Small intestine (tissue), 16 donors: ENCODE data around the gene ZDHHC1. TPM values are rescaled to one million over a fixed set of nuclear protein-coding genes. Genes with fewer than 3 reads are reported as not detected.
A peak's percentile ranks its signal among the peaks of the same experiment; 100 is the strongest.

ENCODE experiments used
- DNase-seq, 2 donors: peaks; one replicate each; pipeline versions ENCODE4 v3.0.0 to v3.0.0-alpha.2; 2013
- FAIRE-seq: peaks from 2 replicates; lab custom pipeline; 2012; peaks lifted over from hg19 to GRCh38; lab: Jason Lieb, UNC
- H3K27ac ChIP-seq, 3 donors: one replicate each; pipeline ENCODE4 v1.5.1; 2013; ENCODE audit warnings: low read length in 2 of 3, mild to moderate bottlenecking in 2 of 3, control low read depth in 1 of 3, inconsistent platforms in 1 of 3, low read depth in 1 of 3, moderate library complexity in 1 of 3
- H3K27me3 ChIP-seq, 3 donors: one replicate each; pipeline ENCODE4 v1.6.1; 2013; ENCODE audit warnings: low read length in 3 of 3, inconsistent platforms in 1 of 3; ENCODE audit not compliant: control insufficient read depth in 3 of 3, insufficient read depth in 3 of 3
- H3K36me3 ChIP-seq, 3 donors: one replicate each; pipeline ENCODE4 v1.6.1; 2013; ENCODE audit warnings: low read length in 3 of 3, inconsistent platforms in 1 of 3, low read depth in 1 of 3, mild to moderate bottlenecking in 1 of 3, moderate library complexity in 1 of 3; ENCODE audit not compliant: control insufficient read depth in 3 of 3, insufficient read depth in 2 of 3
- H3K4me1 ChIP-seq, 3 donors: one replicate each; pipeline ENCODE4 v1.6.1; 2013; ENCODE audit warnings: low read length in 2 of 3, inconsistent platforms in 1 of 3, low read depth in 1 of 3, mild to moderate bottlenecking in 1 of 3, moderate library complexity in 1 of 3; ENCODE audit not compliant: control insufficient read depth in 3 of 3, insufficient read depth in 2 of 3
- H3K4me3 ChIP-seq, 3 donors: one replicate each; pipeline ENCODE4 v1.5.1; 2013; ENCODE audit warnings: low read length in 3 of 3, control low read depth in 1 of 3, inconsistent platforms in 1 of 3, low read depth in 1 of 3, mild to moderate bottlenecking in 1 of 3, moderate library complexity in 1 of 3
- H3K9me3 ChIP-seq, 2 donors: one replicate each; pipeline ENCODE4 v1.6.1; 2013; ENCODE audit warnings: low read depth in 1 of 2, low read length in 1 of 2; ENCODE audit not compliant: control insufficient read depth in 2 of 2, insufficient read depth in 1 of 2
- WGBS, 3 donors: extraction: QIAGEN DNeasy Blood & Tissue Kit; methylation state at CpG; one replicate each; pipeline ENCODE4 v1.1.7; 2013; 5-methylcytosine and 5-hydroxymethylcytosine counted together
- long read RNA-seq, 10 donors: transcript quantifications; one replicate each; lab custom pipeline, GENCODE V29; 2026
- polyA plus RNA-seq, 4 donors: library from polyadenylated mRNA; stranded (reverse) in 3 of 4; unstranded in 1 of 4; fragments of 200-250 nt in 3 of 4; fragments of 120-200 nt in 1 of 4; gene quantifications; one replicate each; pipeline versions ENCODE4 v1.2.1 to v1.2.3, GENCODE V29; 2013
- donor health status: healthy with polysubstance abuse.
- donor health status: control.
- donor health status: control.
- donor health status: Bipolar disorder and iron deficiency.
- donor health status: healthy.

Gene ZDHHC1
- 1 to 10 TPM in 3 of 4 donors, not detected in 1; 1.9 to 5.3 (median 5.2) TPM for polyA plus RNA-seq
- long read RNA-seq, donor 1: 0 reads
- long read RNA-seq, donor 2: 0 reads
- long read RNA-seq, donor 3: 0 reads
- long read RNA-seq, donor 4: 0 reads
- long read RNA-seq, donor 5: 0 reads
- long read RNA-seq, donor 6: 0 reads
- long read RNA-seq, donor 7, partial matches to known transcripts: 0 of 1 reads
- long read RNA-seq, donor 7, other reads (novel, unspliced or antisense): 0 of 1 reads
- long read RNA-seq, donor 8: 0 reads
- long read RNA-seq, donor 9, partial matches to known transcripts: 0 of 1 reads
- long read RNA-seq, donor 9, other reads (novel, unspliced or antisense): 0 of 1 reads
- long read RNA-seq, donor 10, partial matches to known transcripts: 0 of 2 reads
- long read RNA-seq, donor 10, other reads (novel, unspliced or antisense): 0 of 2 reads

- 1 to 2% (median 2%) methylated on average over 57 to 73 of the region's 73 CpGs for WGBS, 3 donors
- FAIRE-seq (no peak), DNase-seq (peak in 1 of 2 donors; percentile 85)
- Histone ChIP-seq H3K27ac (peak within 1 kb of the TSS in 2 of 3 donors; percentile 15 to 75), H3K9me3 (no peaks in the 10 kb centered on the region), H3K36me3 (no peaks in the 10 kb centered on the region), H3K4me1 (peaks cover 0 to 9% (median 0%) of the 10 kb centered on the region in 3 donors), H3K4me3 (peak within 1 kb of the TSS; percentile 55 to 70 (median 65)), H3K27me3 (no peaks in the 10 kb centered on the region)
These were observed at the start of gene ZDHHC1 for GRCh38 chr16:67415872-67416793. Gene ZDHHC1 (minus strand): TSS chr16:67416477. CDS start chr16:67407775, 8,702 bp downstream.

DNA sequence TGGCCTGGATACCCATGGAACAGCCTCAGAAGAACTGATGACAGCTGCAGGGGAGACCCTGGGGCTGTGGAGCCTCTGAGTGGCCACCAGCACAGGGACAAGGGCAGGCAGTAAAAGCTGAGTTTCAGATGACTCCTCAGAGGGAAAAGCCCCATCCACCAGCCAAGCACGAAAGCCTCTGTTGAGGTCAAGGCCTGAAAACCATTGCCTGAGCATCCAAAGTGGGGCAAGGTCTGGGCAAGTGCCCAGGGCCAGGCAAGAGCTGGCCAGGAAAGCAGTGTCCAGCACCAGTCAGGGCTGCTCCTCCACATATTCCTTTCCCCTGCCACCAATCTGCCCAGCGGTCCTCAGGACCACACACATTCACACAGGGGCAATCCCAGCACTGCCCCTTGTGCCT is 48.3 kb upstream of the ZDHHC1 start:
- Histone ChIP-seq H3K4me1 (peaks cover 12 to 53% (median 25%) of the 10 kb centered on the region in 3 donors), H3K36me3 (peaks cover 0 to 70% (median 0%) of the 10 kb centered on the region in 3 donors), H3K9me3 (no peaks in the 10 kb centered on the region), H3K4me3 (no peak overlapping the region), H3K27ac (peak overlapping the region in 1 of 3 donors; percentile 93), H3K27me3 (no peaks in the 10 kb centered on the region)
- FAIRE-seq (no peak), DNase-seq (no peak)
- WGBS, 3 donors: 91 to 100% (median 93%) methylated on average over 2 of the region's 2 CpGs

- no peaks in the 10 kb centered on the region for H3K9me3 ChIP-seq
- H3K4me3 ChIP-seq: no peak overlapping the region
- no peaks in the 10 kb centered on the region for H3K27me3 ChIP-seq
- no peak for FAIRE-seq
- 82 to 95% (median 83%) methylated on average over 4 of the region's 4 CpGs for WGBS, 3 donors
- DNase-seq: no peak
- H3K27ac ChIP-seq: peak overlapping the region; percentile 87 to 99 (median 93)
- H3K4me1 ChIP-seq: peaks cover 12 to 62% (median 25%) of the 10 kb centered on the region in 3 donors
- H3K36me3 ChIP-seq: peaks cover 0 to 72% (median 0%) of the 10 kb centered on the region in 3 donors
These were observed 47.4 kb upstream of the ZDHHC1 start for GRCh38 chr16:67463691-67464090.

DNA sequence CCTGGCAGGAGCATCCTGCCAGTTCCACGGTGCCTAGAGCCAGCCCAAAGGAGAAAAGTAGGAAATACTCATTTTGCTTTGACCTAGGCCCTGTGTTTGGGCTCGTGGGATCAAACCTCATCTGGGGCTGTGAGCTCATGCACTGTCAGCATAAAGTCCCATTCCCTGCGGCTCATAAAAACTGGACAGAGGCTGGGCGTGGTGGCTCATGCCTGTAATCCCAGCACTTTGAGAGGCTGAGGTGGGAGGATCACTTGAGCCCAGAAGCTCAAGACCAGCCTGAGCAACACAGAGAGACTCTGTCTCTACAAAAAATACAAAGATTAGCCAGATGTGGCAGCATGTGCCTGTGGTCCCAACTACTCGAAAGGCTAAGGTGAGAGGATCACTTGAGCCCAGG is 46.8 kb upstream of the ZDHHC1 start:
- Histone ChIP-seq H3K36me3 (peaks cover 0 to 78% (median 0%) of the 10 kb centered on the region in 3 donors), H3K9me3 (no peaks in the 10 kb centered on the region), H3K27me3 (no peaks in the 10 kb centered on the region), H3K27ac (peak overlapping the region; percentile 87 to 99 (median 93)), H3K4me1 (peaks cover 12 to 67% (median 29%) of the 10 kb centered on the region in 3 donors), H3K4me3 (no peak overlapping the region)
- peak; percentile 73 to 92 for DNase-seq
- FAIRE-seq: no peak
- WGBS, 3 donors: 30 to 67% (median 50%) methylated on average over 5 of the region's 5 CpGs

DNA sequence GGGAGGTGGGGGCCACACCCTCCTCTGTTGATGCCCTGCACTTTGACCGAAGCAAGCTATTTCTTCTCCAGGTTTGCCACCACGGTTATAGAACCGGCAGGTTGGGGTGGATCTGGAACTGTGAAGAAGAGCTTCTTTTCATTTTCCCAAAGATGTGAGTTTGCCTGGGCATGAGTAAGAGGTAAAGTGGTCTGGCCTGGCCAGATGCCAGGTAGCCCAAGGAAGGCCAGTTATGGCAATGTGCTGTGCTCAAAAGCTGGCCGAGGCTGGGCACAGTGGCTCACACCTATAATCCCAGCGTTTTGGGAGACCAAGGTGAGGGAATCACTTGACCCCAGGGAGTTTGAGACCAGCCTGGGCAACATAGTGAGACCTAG is 46.0 kb upstream of the ZDHHC1 start:
- H3K4me3 ChIP-seq: no peak overlapping the region
- H3K27ac ChIP-seq: peak overlapping the region; percentile 87 to 99 (median 93)
- DNase-seq (no peak), FAIRE-seq (no peak)
- no peaks in the 10 kb centered on the region for H3K27me3 ChIP-seq
- H3K9me3 ChIP-seq: no peaks in the 10 kb centered on the region
- peaks cover 0 to 85% (median 0%) of the 10 kb centered on the region in 3 donors for H3K36me3 ChIP-seq
- 13 to 65% (median 28%) methylated on average over 5 of the region's 5 CpGs for WGBS, 3 donors
- peaks cover 12 to 67% (median 30%) of the 10 kb centered on the region in 3 donors for H3K4me1 ChIP-seq

DNA sequence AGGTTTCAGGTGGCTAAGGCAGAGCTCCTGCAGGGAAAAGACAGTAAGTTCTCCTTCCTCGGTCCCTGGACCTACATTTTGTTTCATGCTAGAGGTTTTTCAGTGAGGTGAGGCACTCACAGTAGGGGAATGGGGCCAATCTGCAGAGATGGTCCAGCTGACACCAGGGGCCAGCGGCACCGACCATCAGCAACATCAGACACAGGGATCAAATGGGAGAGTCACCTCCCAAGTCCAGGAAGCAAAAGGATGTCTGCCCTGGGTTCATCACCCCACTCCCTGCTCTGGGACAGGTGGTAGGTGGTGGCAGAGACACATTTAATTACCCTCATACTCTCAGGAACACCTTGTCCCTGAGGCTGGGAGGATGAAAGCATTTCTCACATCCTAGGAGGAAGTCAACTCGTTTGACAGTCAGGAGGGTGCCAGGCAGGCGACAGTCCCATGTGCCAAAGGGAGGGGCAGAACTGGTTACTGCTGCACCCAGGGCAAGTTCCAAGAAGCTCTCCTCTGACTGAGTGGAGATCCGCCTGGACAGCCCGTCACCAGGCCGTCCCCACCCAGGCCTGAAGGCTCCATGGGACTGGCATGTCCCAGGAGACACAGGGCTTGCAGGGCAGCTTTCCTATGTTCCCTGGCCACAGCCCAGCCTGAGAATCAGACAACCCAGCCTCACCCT is 45.5 kb upstream of the ZDHHC1 start:
- H3K4me1 ChIP-seq: peaks cover 12 to 67% (median 30%) of the 10 kb centered on the region in 3 donors
- H3K4me3 ChIP-seq: no peak overlapping the region
- DNase-seq (peak; percentile 92 to 100), FAIRE-seq (no peak)
- 29 to 61% (median 43%) methylated on average over 8 of the region's 8 CpGs for WGBS, 3 donors
- H3K27ac ChIP-seq: peak overlapping the region; percentile 87 to 100 (median 99)
- H3K36me3 ChIP-seq: peaks cover 0 to 88% (median 0%) of the 10 kb centered on the region in 3 donors
- no peaks in the 10 kb centered on the region for H3K9me3 ChIP-seq
- H3K27me3 ChIP-seq: no peaks in the 10 kb centered on the region

GRCh38 chr16:67460961-67461360 is 44.7 kb upstream of the ZDHHC1 start:
- Histone ChIP-seq H3K27ac (peak overlapping the region; percentile 87 to 100 (median 99)), H3K4me3 (no peak overlapping the region), H3K4me1 (peaks cover 12 to 67% (median 30%) of the 10 kb centered on the region in 3 donors), H3K27me3 (no peaks in the 10 kb centered on the region), H3K9me3 (no peaks in the 10 kb centered on the region), H3K36me3 (peaks cover 0 to 88% (median 0%) of the 10 kb centered on the region in 3 donors)
- FAIRE-seq (no peak), DNase-seq (peak in 1 of 2 donors; percentile 56)
- WGBS, 3 donors: 43 to 78% (median 51%) methylated on average over 2 of the region's 2 CpGs
